ENCODE measurements around the gene ARGLU1.

GRCh38 chr13:106522898-106523525 is 44.9 kb downstream of the ARGLU1 start:
- TF ChIP-seq POLR2A (IDR thresholded peaks at IDR 0.05) (no peak), POLR2AphosphoS5 (IDR thresholded peaks at IDR 0.05) (no peak), EP300 (IDR thresholded peaks at IDR 0.05) (no peak)
- TF ChIP-seq, protein P1, sequence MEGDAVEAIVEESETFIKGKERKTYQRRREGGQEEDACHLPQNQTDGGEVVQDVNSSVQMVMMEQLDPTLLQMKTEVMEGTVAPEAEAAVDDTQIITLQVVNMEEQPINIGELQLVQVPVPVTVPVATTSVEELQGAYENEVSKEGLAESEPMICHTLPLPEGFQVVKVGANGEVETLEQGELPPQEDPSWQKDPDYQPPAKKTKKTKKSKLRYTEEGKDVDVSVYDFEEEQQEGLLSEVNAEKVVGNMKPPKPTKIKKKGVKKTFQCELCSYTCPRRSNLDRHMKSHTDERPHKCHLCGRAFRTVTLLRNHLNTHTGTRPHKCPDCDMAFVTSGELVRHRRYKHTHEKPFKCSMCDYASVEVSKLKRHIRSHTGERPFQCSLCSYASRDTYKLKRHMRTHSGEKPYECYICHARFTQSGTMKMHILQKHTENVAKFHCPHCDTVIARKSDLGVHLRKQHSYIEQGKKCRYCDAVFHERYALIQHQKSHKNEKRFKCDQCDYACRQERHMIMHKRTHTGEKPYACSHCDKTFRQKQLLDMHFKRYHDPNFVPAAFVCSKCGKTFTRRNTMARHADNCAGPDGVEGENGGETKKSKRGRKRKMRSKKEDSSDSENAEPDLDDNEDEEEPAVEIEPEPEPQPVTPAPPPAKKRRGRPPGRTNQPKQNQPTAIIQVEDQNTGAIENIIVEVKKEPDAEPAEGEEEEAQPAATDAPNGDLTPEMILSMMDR (IDR thresholded peaks at IDR 0.05): no peak

Measured in suprapubic skin (tissue), 4 donors.